H1 (cell line): ENCODE data around the gene KLHL14. TPM values are rescaled to one million over a fixed set of nuclear protein-coding genes. Genes with fewer than 3 reads are reported as not detected.

Experiments
- ATF3 ChIP-seq: IDR thresholded peaks from 2 replicates; pipeline ENCODE4 v1.6.1; 2011; ENCODE audit warnings: low read depth, mild to moderate bottlenecking, low read length; ENCODE audit not compliant: insufficient read depth
- CBX5 ChIP-seq: fragments of 300-800, 300-1000 bp; sonication (generic); IDR thresholded peaks from 2 replicates; pipeline ENCODE4 v1.7.1; 2016; ENCODE audit warnings: antibody characterized with exemption, low read length, low read depth
- CHD2 ChIP-seq: IDR thresholded peaks from 2 replicates; pipeline ENCODE4 v1.6.1; 2012; ENCODE audit warnings: low read length, improper control_type of control experiment
- GABPA ChIP-seq: IDR thresholded peaks from 2 replicates; pipeline ENCODE4 v1.6.1; 2011; ENCODE audit warnings: mild to moderate bottlenecking, low read length, moderate library complexity, borderline replicate concordance; ENCODE audit not compliant: insufficient read depth
- KDM4A ChIP-seq: IDR thresholded peaks from one replicate; pipeline ENCODE4 v1.7.1; 2012; ENCODE audit warnings: low read depth, mild to moderate bottlenecking, moderate library complexity, low read length, inconsistent platforms; ENCODE audit not compliant: severe bottlenecking
- KDM5A ChIP-seq: fragments of 200-600 bp; IDR thresholded peaks from 2 replicates; pipeline ENCODE4 v1.7.1; 2012; ENCODE audit warnings: mild to moderate bottlenecking, low read length, inconsistent platforms, mixed read lengths
- PHF8 ChIP-seq: fragments of 200-600 bp; sonication (generic); conservative IDR thresholded peaks from 2 replicates; pipeline ENCODE4 v1.7.1; 2012; ENCODE audit warnings: low read depth, mild to moderate bottlenecking, inconsistent platforms, low read length, moderate library complexity
- RBBP5 ChIP-seq: IDR thresholded peaks from 2 replicates; pipeline ENCODE4 v1.7.1; 2012; ENCODE audit warnings: low read depth, mild to moderate bottlenecking, inconsistent platforms, low read length, moderate library complexity, borderline replicate concordance
- polyA plus RNA-seq, 7 experiments: library from polyadenylated mRNA; depleted of rRNA in 3 of 7; stranded (reverse) in 5 of 7; unstranded in 2 of 7; fragments of >200 nt in 5 of 7; fragments of 200-250 nt in 2 of 7; gene quantifications; 1 replicate in 5 of 7; 2 replicates in 1 of 7; 4 replicates in 1 of 7; pipeline versions ENCODE4 v1.2.1 to v1.2.3, GENCODE V29; 2011 to 2013; ENCODE audit warnings: missing spikeins in 2 of 7, mixed read lengths in 2 of 7
- total RNA-seq: library from RNA; stranded (reverse); fragmentation: NEBNext Ultra II Directional; extraction: Animal tissue kit (Norgen Biotek cat#: 25700); gene quantifications from 2 replicates; pipeline ENCODE4 v1.2.1, GENCODE V29; 2021
- TF ChIP-seq, protein P1 (sequence below): fragments of 300-600 bp; sonication (generic); IDR thresholded peaks from 2 replicates; pipeline ENCODE4 v1.7.1; 2012; ENCODE audit warnings: low read length, moderate library complexity, mild to moderate bottlenecking, inconsistent platforms; ENCODE audit not compliant: insufficient replicate concordance
- TF ChIP-seq, protein P2 (sequence below): IDR thresholded peaks from 2 replicates; pipeline ENCODE4 v1.6.1; 2011; ENCODE audit warnings: low read length, improper control_type of control experiment

Gene KLHL14
- total and polyA plus RNA-seq, 2 of the 8 experiments (the other 6 are each of a cell fraction or from before 2014, with no cell fraction given), result 1.1 to 1.2 TPM

DNA sequence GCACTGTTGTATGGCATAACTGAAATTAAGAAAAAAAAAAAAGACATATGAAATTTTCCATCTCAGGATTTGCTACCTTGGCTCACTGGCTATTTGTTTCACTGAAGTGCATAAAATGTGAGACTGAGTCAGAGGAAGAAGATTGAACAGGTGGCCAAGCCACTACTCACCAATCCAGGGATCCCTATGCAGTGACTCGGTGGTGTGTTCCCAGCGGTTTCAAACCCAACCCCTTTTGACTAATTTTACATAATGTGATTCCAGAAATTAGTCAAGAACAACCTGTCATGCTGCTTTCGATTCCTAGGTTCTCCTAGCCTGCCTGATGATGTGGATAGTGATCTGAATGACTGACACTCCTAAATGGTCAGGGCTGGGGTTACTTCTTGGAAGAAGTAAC, 77.3 kb downstream of the KLHL14 start (continued):
- TF ChIP-seq, protein P1, sequence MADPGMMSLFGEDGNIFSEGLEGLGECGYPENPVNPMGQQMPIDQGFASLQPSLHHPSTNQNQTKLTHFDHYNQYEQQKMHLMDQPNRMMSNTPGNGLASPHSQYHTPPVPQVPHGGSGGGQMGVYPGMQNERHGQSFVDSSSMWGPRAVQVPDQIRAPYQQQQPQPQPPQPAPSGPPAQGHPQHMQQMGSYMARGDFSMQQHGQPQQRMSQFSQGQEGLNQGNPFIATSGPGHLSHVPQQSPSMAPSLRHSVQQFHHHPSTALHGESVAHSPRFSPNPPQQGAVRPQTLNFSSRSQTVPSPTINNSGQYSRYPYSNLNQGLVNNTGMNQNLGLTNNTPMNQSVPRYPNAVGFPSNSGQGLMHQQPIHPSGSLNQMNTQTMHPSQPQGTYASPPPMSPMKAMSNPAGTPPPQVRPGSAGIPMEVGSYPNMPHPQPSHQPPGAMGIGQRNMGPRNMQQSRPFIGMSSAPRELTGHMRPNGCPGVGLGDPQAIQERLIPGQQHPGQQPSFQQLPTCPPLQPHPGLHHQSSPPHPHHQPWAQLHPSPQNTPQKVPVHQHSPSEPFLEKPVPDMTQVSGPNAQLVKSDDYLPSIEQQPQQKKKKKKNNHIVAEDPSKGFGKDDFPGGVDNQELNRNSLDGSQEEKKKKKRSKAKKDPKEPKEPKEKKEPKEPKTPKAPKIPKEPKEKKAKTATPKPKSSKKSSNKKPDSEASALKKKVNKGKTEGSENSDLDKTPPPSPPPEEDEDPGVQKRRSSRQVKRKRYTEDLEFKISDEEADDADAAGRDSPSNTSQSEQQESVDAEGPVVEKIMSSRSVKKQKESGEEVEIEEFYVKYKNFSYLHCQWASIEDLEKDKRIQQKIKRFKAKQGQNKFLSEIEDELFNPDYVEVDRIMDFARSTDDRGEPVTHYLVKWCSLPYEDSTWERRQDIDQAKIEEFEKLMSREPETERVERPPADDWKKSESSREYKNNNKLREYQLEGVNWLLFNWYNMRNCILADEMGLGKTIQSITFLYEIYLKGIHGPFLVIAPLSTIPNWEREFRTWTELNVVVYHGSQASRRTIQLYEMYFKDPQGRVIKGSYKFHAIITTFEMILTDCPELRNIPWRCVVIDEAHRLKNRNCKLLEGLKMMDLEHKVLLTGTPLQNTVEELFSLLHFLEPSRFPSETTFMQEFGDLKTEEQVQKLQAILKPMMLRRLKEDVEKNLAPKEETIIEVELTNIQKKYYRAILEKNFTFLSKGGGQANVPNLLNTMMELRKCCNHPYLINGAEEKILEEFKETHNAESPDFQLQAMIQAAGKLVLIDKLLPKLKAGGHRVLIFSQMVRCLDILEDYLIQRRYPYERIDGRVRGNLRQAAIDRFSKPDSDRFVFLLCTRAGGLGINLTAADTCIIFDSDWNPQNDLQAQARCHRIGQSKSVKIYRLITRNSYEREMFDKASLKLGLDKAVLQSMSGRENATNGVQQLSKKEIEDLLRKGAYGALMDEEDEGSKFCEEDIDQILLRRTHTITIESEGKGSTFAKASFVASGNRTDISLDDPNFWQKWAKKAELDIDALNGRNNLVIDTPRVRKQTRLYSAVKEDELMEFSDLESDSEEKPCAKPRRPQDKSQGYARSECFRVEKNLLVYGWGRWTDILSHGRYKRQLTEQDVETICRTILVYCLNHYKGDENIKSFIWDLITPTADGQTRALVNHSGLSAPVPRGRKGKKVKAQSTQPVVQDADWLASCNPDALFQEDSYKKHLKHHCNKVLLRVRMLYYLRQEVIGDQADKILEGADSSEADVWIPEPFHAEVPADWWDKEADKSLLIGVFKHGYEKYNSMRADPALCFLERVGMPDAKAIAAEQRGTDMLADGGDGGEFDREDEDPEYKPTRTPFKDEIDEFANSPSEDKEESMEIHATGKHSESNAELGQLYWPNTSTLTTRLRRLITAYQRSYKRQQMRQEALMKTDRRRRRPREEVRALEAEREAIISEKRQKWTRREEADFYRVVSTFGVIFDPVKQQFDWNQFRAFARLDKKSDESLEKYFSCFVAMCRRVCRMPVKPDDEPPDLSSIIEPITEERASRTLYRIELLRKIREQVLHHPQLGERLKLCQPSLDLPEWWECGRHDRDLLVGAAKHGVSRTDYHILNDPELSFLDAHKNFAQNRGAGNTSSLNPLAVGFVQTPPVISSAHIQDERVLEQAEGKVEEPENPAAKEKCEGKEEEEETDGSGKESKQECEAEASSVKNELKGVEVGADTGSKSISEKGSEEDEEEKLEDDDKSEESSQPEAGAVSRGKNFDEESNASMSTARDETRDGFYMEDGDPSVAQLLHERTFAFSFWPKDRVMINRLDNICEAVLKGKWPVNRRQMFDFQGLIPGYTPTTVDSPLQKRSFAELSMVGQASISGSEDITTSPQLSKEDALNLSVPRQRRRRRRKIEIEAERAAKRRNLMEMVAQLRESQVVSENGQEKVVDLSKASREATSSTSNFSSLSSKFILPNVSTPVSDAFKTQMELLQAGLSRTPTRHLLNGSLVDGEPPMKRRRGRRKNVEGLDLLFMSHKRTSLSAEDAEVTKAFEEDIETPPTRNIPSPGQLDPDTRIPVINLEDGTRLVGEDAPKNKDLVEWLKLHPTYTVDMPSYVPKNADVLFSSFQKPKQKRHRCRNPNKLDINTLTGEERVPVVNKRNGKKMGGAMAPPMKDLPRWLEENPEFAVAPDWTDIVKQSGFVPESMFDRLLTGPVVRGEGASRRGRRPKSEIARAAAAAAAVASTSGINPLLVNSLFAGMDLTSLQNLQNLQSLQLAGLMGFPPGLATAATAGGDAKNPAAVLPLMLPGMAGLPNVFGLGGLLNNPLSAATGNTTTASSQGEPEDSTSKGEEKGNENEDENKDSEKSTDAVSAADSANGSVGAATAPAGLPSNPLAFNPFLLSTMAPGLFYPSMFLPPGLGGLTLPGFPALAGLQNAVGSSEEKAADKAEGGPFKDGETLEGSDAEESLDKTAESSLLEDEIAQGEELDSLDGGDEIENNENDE, result no peak
- TF ChIP-seq KDM5A (no peak), ATF3 (no peak), PHF8 (no peak), CBX5 (no peak), CHD2 (no peak), KDM4A (no peak), RBBP5 (no peak), GABPA (no peak)
- TF ChIP-seq, protein P2, sequence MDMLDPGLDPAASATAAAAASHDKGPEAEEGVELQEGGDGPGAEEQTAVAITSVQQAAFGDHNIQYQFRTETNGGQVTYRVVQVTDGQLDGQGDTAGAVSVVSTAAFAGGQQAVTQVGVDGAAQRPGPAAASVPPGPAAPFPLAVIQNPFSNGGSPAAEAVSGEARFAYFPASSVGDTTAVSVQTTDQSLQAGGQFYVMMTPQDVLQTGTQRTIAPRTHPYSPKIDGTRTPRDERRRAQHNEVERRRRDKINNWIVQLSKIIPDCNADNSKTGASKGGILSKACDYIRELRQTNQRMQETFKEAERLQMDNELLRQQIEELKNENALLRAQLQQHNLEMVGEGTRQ, result no peak
